Measurements from ENCODE around the gene NT5DC3.

NT5DC3 gene

GRCh38 chr12:103780093-103780440, 61.0 kb downstream of the NT5DC3 start:
- FAIRE-seq = no peak

- no peak for FAIRE-seq
Measured at GRCh38 chr12:103779410-103780092, 61.5 kb downstream of the NT5DC3 start.

GRCh38 chr12:103778781-103779180, 62.3 kb downstream of the NT5DC3 start:
- FAIRE-seq = no peak

GRCh38 chr12:103774977-103775560, 66.0 kb downstream of the NT5DC3 start:
- FAIRE-seq = no peak

GRCh38 chr12:103773109-103773910, 67.7 kb downstream of the NT5DC3 start:
- FAIRE-seq = no peak

GRCh38 chr12:103772367-103773108, 68.5 kb downstream of the NT5DC3 start:
- no peak for FAIRE-seq

- no peak for FAIRE-seq
Measured at GRCh38 chr12:103771466-103771865, 69.6 kb downstream of the NT5DC3 start.

- FAIRE-seq = no peak
Measured at GRCh38 chr12:103769240-103769945, 71.6 kb downstream of the NT5DC3 start.

GRCh38 chr12:103768467-103769123, 72.4 kb downstream of the NT5DC3 start:
- no peak for FAIRE-seq

GRCh38 chr12:103766028-103766427, 75.0 kb downstream of the NT5DC3 start:
- FAIRE-seq = no peak

GRCh38 chr12:103765322-103765721, 75.7 kb downstream of the NT5DC3 start:
- no peak for FAIRE-seq

GRCh38 chr12:103762473-103762872, 78.6 kb downstream of the NT5DC3 start:
- FAIRE-seq = no peak

- FAIRE-seq = no peak
Measured at GRCh38 chr12:103758310-103759089, 82.5 kb downstream of the NT5DC3 start.

GRCh38 chr12:103757248-103757647, 83.8 kb downstream of the NT5DC3 start:
- FAIRE-seq = no peak

- FAIRE-seq = no peak
Measured at GRCh38 chr12:103756443-103756842, 84.6 kb downstream of the NT5DC3 start.

- FAIRE-seq = no peak
Measured at GRCh38 chr12:103755425-103755824, 85.6 kb downstream of the NT5DC3 start.

- FAIRE-seq = no peak
Measured at GRCh38 chr12:103751600-103751999, 89.4 kb downstream of the NT5DC3 start.

- FAIRE-seq = no peak
Measured at GRCh38 chr12:103751171-103751570, 89.9 kb downstream of the NT5DC3 start.

GRCh38 chr12:103748875-103749274, 92.2 kb downstream of the NT5DC3 start:
- no peak for FAIRE-seq

GRCh38 chr12:103748002-103748401, 93.0 kb downstream of the NT5DC3 start:
- no peak for FAIRE-seq

- FAIRE-seq = no peak
Measured at GRCh38 chr12:103745962-103746361, 95.1 kb downstream of the NT5DC3 start.
